Epidermal melanocyte (primary cell): ENCODE measurements around the gene PYM1.
A peak's percentile ranks its signal among the peaks of the same experiment; 100 is the strongest.

Experiments
- DNase-seq: peaks from one replicate; pipeline ENCODE4 v3.0.0; 2011; ENCODE audit warnings: low spot score; ENCODE audit not compliant: insufficient read length

Gene PYM1

GRCh38 chr12:55927588-55928502 is at the start of gene PYM1:
Gene PYM1, minus strand, starts transcription at chr12:55927894. Its CDS starts 133 bp downstream, at chr12:55927761.
- DNase-seq, result peak; percentile 37

GRCh38 chr12:55974308-55974730 is 46.6 kb upstream of the PYM1 start:
- DNase-seq, result no peak

DNA sequence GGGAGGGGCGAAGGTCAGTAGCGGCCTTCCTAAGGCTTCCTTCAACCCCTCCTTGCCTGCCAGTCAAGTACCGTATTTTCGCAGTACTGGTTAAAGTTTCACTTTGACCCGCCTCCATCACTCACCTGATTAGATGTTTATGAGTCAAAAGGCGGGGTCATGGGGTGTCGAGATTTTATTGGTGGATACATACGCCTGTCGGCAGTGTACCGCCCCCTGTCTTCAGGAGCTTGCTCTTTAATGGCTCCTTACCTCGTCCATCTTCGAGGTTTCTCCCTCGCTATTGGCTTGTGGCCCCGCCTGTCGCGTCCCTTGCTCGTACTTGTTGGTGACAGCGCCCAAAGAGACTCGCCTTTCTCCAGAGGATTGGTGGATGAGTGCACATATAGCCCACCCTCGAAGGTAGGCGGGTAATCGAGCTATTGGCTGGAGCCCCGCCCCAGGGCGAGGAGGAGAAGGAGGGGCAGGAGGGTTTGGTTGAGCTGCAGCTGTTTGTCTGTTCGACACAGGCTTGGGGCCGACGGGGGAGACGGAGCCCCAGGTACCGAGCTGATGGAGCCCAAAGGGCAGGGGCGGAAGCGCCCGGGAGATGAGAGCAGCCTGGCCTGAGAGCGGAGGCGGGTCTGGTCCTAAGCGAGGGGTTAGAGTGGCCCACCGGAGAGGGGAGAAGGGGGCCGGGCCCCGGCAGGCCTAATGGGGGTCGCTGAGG is 46.1 kb upstream of the PYM1 start, which contains the start of gene RAB5B:
Gene RAB5B, plus strand, starts transcription at position 480 of the 709 bp plus-strand sequence. CDS start 12,883 bp downstream, outside the sequence.
- DNase-seq, result peak; percentile 93

DNA sequence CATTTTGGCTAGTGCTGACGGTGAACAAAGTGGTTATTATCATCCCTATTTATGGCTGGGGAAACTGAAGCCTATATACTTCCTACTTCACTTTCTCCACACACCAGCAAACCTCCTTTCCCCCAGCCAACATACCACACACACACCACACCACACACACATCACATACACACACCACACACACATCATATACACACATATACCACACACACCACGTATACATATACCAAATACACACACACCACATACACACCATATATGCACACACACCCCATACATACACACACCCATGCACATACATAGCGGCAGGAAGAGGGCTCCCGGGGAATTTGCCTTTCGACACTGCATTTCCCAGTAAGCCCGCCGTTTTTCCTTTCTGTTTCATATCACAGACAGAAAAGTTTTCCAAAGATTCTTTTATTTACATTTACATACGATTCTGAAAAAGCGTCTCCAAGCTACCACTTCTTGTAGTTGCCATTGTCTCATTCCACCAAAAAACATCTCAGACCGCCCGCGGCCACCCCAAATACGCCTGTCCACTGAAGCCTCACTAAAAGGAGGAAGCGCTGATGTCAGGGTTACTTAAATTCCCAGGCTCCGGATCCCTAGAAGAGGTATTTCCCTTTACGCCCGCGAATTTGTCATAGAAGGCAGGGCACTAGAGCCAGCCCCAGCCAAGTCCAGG is 45.4 kb upstream of the PYM1 start:
- no peak for DNase-seq

DNA sequence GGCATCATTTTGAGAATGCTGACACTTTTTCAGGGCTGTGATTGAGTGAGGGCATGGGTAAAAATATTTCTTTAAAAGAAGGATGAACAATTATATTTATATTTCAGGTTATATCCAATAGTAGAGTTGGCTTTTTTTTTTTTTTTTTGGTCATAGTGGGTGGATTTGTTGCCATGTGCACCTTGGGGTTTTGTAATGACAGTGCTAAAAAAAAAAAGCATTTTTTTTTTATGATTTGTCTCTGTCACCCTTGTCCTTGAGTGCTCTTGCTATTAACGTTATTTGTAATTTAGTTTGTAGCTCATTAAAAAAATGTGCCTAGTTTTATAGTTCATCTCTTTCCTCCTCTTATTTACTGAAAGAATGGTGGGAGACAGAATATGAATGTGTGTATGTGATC is 44.8 kb upstream of the PYM1 start:
- no peak for DNase-seq

DNA sequence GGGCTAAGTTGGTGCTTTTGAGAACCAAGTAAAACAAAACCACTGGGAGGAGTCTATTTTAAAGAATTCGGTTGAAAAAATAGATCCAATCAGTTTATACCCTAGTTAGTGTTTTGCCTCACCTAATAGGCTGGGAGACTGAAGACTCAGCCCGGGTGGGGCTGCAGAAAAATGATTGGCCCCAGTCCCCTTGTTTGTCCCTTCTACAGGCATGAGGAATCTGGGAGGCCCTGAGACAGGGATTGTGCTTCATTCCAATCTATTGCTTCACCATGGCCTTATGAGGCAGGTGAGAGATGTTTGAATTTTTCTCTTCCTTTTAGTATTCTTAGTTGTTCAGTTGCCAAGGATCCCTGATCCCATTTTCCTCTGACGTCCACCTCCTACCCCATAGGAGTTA is 44.3 kb upstream of the PYM1 start:
- DNase-seq, result no peak

GRCh38 chr12:55970775-55971174 is 43.1 kb upstream of the PYM1 start:
- DNase-seq, result no peak

- DNase-seq, result no peak
Observed at GRCh38 chr12:55969356-55969755, 41.7 kb upstream of the PYM1 start.

DNA sequence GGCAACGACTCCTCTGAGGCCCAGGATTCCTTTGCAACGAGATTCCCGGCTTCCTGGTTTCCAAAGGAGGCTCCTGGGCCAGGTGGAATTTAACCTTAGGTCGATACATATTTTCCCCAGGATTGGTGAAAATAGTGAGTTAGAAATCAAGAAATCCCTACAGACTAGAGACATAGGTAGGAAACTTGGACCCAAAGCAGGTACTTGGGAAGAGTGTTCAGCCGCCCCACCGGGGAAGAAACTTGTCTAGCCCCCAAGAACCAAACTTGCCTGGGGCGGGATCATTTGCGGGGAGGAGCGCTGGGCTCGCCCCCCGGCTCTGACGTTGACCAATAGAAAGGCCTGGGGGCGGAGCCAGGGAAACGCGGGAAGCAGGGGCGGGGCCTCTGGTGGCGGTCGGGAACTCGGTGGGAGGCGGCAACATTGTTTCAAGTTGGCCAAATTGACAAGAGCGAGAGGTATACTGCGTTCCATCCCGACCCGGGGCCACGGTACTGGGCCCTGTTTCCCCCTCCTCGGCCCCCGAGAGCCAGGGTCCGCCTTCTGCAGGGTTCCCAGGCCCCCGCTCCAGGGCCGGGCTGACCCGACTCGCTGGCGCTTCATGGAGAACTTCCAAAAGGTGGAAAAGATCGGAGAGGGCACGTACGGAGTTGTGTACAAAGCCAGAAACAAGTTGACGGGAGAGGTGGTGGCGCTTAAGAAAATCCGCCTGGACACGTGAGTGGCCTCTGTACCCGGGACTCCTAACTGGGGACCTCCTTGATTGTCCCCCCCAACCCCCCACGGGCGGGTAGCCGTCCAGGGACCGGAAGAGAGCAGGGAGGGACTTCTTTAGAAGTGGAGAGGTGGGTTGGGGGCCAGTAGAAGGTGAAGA is 39.0 kb upstream of the PYM1 start, which contains the start of gene CDK2:
Gene CDK2, plus strand, starts transcription at position 423 of the 874 bp plus-strand sequence. Its CDS starts 179 bp downstream, at position 602.
- peak; percentile 75 for DNase-seq

- DNase-seq, result peak; percentile 75
Observed at GRCh38 chr12:55965941-55966407, 38.3 kb upstream of the PYM1 start, which contains the start of gene PMEL. Gene PMEL, minus strand, starts transcription at chr12:55966042. Its CDS starts 31 bp downstream, at chr12:55966011.

GRCh38 chr12:55965240-55965639 is 37.5 kb upstream of the PYM1 start:
- DNase-seq, result no peak

- no peak for DNase-seq
Observed at GRCh38 chr12:55963760-55964159, 36.1 kb upstream of the PYM1 start.

DNA sequence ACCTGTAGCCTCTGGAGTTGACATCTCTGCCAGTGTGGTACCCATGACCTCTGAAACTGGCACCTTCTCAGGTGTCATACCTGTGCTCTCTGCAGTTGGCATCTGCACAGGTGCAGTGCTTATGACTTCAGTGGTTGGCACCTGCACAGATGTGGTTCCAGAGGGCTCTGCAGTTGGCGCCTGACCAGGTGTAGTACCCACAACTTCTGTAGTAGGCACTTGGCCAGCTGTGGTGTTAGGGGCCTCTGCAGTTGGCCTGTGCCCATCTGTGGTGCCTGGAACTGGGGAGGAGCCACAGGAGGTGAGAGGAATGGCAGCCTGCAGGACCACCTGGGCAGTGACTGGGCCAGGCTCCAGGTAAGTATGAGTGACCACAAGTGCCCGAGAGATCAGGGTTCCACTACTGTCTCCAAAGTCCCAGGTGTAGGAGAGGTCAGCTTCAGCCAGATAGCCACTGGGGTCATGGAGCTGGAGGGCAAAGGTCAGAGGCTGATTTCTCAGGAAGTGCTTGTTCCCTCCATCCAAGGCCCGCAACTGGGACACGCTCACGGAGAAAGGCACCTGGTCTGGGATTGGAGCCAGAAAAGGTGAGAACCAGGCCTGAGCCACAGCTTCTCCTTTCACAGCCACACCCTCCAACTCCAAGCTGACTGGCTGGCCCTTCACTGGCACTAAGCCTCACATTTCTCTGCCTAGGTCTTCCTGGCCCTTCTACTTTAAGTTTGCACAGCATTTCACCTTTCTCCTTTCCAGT is 29.6 kb upstream of the PYM1 start:
- DNase-seq, result no peak

DNA sequence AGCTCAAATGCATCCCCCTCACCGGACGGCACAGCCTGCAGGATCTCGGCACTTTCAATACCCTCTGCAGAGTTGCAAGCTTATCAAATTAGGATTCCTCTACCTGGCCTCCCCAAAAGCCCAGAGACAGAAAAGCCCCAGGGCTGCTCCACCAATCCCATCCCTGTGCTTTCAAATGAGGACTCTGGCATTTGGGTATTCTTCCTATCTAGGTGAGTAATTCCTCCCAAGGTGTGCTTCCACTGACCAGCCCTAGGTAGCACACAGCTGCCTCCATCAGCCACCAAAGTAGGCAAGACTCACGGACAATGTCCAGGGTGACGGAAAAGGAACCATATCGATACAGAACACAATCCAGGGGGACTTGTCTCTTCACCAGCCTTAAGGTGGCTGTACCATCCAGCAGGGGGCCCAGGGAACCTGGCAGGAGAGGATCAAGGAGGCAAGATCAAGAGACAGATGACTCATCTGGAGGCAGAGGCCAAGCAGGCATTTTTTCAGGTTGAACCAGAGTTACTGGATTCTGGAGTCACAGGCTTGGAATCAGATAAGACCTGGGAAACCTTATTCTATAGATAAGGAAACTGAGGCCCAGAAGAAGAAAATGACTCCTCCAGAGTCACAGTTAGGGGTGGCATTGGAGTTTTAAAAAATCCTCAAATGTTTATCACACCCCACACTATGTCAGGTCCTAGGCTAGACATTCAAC is 28.3 kb upstream of the PYM1 start:
- DNase-seq, result no peak

DNA sequence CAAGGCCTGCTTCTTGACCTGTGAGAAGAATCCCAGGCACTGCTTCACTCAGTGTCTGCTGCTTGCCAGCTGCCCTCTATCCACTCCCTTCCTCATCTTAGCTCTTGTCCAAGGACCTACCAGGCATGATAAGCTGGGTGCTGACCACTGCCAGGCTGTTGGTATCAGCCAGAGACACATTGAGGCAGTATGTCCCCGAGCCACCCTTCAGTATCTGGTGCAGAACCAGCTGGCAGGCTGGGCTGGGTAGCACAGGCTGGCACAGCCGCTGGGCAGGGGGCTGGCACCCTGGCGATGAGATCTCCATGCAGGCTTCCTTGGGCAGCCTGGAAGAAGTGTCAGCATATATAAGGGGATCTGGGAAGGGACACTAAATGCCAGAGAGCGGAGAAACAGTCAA is 27.6 kb upstream of the PYM1 start:
- no peak for DNase-seq

GRCh38 chr12:55946553-55946952 is 18.9 kb upstream of the PYM1 start:
- no peak for DNase-seq

DNA sequence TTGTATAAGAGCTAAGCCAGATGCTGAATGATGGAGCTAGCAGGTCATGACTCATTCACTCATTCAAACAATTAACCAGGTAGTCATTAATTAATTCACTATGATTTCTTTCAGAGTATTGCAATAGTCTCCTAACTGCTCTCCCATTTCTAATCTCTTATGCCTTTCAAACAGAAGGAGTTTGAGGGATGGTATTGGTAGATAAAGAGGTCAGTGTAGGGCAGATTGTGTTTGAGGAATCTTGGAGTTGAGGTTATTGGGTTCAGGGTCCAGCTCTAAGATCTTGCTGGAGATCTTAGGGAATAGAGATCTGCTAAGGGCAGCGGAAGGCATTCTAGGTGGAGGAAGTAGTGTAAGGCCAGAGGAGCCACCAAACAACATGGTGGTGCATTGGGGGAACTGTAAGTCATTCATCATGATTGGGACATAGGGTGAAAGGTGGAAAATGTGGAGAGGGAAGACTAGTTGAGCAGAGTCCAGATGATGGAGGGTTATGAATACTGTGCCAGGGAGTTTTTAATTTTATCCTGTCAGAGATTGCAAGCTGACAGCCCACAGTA is 15.0 kb upstream of the PYM1 start:
- no peak for DNase-seq

DNA sequence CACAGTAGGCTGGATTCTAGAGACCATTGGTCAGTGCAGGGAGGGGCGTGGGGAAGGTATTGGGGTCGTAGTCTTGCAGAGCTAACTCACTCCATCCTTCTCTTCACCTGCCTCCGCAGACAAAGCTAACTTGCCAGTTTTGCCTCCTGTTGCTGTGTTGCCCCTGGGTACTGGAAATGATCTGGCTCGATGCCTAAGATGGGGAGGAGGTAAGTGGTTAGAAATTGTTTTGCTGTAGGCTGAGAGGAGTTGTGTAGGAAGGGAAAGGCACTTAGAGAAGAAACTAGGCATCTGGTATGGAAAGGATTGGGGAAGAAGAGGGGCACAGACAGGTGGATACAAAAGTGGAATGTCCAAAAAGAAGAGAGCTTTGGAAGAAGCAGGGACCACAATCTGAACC is 14.4 kb upstream of the PYM1 start:
- no peak for DNase-seq
